H1 (cell line): ENCODE data around the gene HOXD11. TPM values are rescaled to one million over a fixed set of nuclear protein-coding genes. Genes with fewer than 3 reads are reported as not detected.

Experiments used
- CTCF ChIA-PET: fragments of 300-600 bp; sonication (Branson Sonifier 250); formaldehyde crosslinking; loops from one replicate; lab custom pipeline; 2021; ENCODE audit not compliant: partially characterized antibody; lab: Charles Lee
- POLR2A ChIA-PET: fragments of 300-600 bp; sonication (Branson Sonifier 250); formaldehyde crosslinking; loops from one replicate; lab custom pipeline; 2021; ENCODE audit warnings: inconsistent platforms; ENCODE audit not compliant: partially characterized antibody; lab: Charles Lee
- DNase-seq, 2 experiments: peaks; one replicate each; pipeline versions ENCODE4 v3.0.0 to v3.0.0-alpha.2; 2010 to 2022; ENCODE audit warnings: low spot score in 2 of 2, low read depth in 1 of 2, mixed read lengths in 1 of 2
- FAIRE-seq: peaks from 2 replicates; lab custom pipeline; 2011; peaks lifted over from hg19 to GRCh38; lab: Jason Lieb, UNC
- H2AFZ ChIP-seq: 2 replicates; pipeline ENCODE4 v1.8.1; 2012; ENCODE audit warnings: low read length, inconsistent platforms
- H2AK5ac ChIP-seq: 2 replicates; pipeline ENCODE4 v1.6.1; 2013; ENCODE audit warnings: low read depth, low read length
- H2BK120ac ChIP-seq: replicated peaks from 2 replicates; pipeline ENCODE3; 2013; ENCODE audit warnings: low read depth, low read length, inconsistent platforms
- H2BK12ac ChIP-seq: 2 replicates; pipeline ENCODE4 v1.6.1; 2013; ENCODE audit warnings: low read depth, low read length
- H2BK15ac ChIP-seq: 2 replicates; pipeline ENCODE4 v1.6.1; 2013; ENCODE audit warnings: low read length
- H2BK20ac ChIP-seq: 2 replicates; pipeline ENCODE4 v1.6.1; 2013; ENCODE audit warnings: low read length
- H2BK5ac ChIP-seq: 2 replicates; pipeline ENCODE4 v1.6.1; 2013; ENCODE audit warnings: low read depth, low read length
- H3K14ac ChIP-seq: 2 replicates; pipeline ENCODE4 v1.6.1; 2013; ENCODE audit warnings: inconsistent platforms; ENCODE audit not compliant: insufficient read length
- H3K18ac ChIP-seq: 2 replicates; pipeline ENCODE4 v1.6.1; 2013; ENCODE audit warnings: low read length; ENCODE audit errors: extremely low read depth
- H3K23ac ChIP-seq: 2 replicates; pipeline ENCODE4 v1.6.1; 2013; ENCODE audit warnings: inconsistent platforms; ENCODE audit not compliant: insufficient read length
- H3K23me2 ChIP-seq: 2 replicates; pipeline ENCODE4 v1.6.1; 2013; ENCODE audit warnings: low read depth, low read length
- H3K27ac ChIP-seq: 2 replicates; pipeline ENCODE4 v1.6.1; 2011; ENCODE audit warnings: low read depth, low read length, inconsistent platforms
- H3K27me3 ChIP-seq, 4 experiments: replicated peaks in 1 of 4; 1 replicate in 1 of 4; 2 replicates in 3 of 4; pipeline versions ENCODE4 v1.6.1 to v1.8.1; 2011 to 2013; ENCODE audit warnings: low read length in 3 of 4, mild to moderate bottlenecking in 3 of 4, inconsistent platforms in 2 of 4, mixed read lengths in 2 of 4, moderate library complexity in 1 of 4; ENCODE audit not compliant: control insufficient read depth in 3 of 4, insufficient read depth in 3 of 4; ENCODE audit errors: extremely low read depth in 1 of 4
- H3K36me3 ChIP-seq, 4 experiments: 2 replicates each; pipeline versions ENCODE4 v1.6.1 to v1.8.1; 2011 to 2013; ENCODE audit warnings: mild to moderate bottlenecking in 4 of 4, low read length in 3 of 4, moderate library complexity in 2 of 4, control low read depth in 1 of 4, inconsistent platforms in 1 of 4; ENCODE audit not compliant: insufficient read depth in 4 of 4, control insufficient read depth in 2 of 4
- H3K4ac ChIP-seq: replicated peaks from 2 replicates; pipeline ENCODE3; 2013; ENCODE audit warnings: low read length, low read depth, mixed read lengths, inconsistent platforms; ENCODE audit not compliant: insufficient read length
- H3K4me1 ChIP-seq, 4 experiments: replicated peaks in 1 of 4; 1 replicate in 1 of 4; 2 replicates in 3 of 4; pipeline versions ENCODE4 v1.6.1 to v1.8.1; 2011 to 2013; ENCODE audit warnings: low read length in 3 of 4, inconsistent platforms in 2 of 4, mixed read lengths in 1 of 4; ENCODE audit not compliant: insufficient read depth in 4 of 4, control insufficient read depth in 3 of 4
- H3K4me2 ChIP-seq, 2 experiments: 2 replicates each; pipeline versions ENCODE4 v1.6.1 to v1.8.1; 2011 to 2013; ENCODE audit warnings: low read depth in 2 of 2, low read length in 2 of 2, control low read depth in 1 of 2, inconsistent platforms in 1 of 2, mild to moderate bottlenecking in 1 of 2; ENCODE audit not compliant: insufficient read depth in 1 of 2
- H3K4me3 ChIP-seq, 4 experiments: fragments of 200-600, 300-600 bp in 1 of 4; sonication (generic), shearing (Covaris generic), sonication (Bioruptor Twin) in 1 of 4; 2 replicates each; pipeline versions ENCODE4 v1.5.1 to v1.8.1; 2011 to 2016; ENCODE audit warnings: low read length in 4 of 4, low read depth in 3 of 4, control low read depth in 2 of 4, inconsistent platforms in 2 of 4, mild to moderate bottlenecking in 2 of 4, mixed read lengths in 1 of 4, moderate library complexity in 1 of 4; ENCODE audit not compliant: insufficient read depth in 2 of 4; ENCODE audit errors: extremely low read depth in 1 of 4
- H3K56ac ChIP-seq: replicated peaks from 2 replicates; pipeline ENCODE3; 2013; ENCODE audit warnings: low read depth, mild to moderate bottlenecking, mixed read lengths, low read length, inconsistent platforms; ENCODE audit not compliant: insufficient read length
- H3K79me1 ChIP-seq: 2 replicates; pipeline ENCODE4 v1.6.1; 2013; ENCODE audit warnings: low read depth, low read length, control low read depth
- H3K79me2 ChIP-seq, 2 experiments: 2 replicates each; pipeline versions ENCODE4 v1.6.1 to v1.8.1; 2012 to 2013; ENCODE audit warnings: low read length in 2 of 2, mild to moderate bottlenecking in 2 of 2, inconsistent platforms in 1 of 2; ENCODE audit not compliant: insufficient read depth in 2 of 2, control insufficient read depth in 1 of 2
- H3K9ac ChIP-seq, 4 experiments: replicated peaks in 1 of 4; 1 replicate in 1 of 4; 2 replicates in 3 of 4; pipeline versions ENCODE4 v1.6.1 to v1.8.1; 2011 to 2013; ENCODE audit warnings: low read depth in 3 of 4, low read length in 3 of 4, control low read depth in 2 of 4, mild to moderate bottlenecking in 2 of 4, moderate library complexity in 2 of 4, inconsistent platforms in 1 of 4; ENCODE audit errors: extremely low read depth in 1 of 4
- H3K9me3 ChIP-seq, 2 experiments: 2 replicates each; pipeline versions ENCODE4 v1.6.1 to v1.8.1; 2012 to 2013; ENCODE audit warnings: mild to moderate bottlenecking in 2 of 2, moderate library complexity in 2 of 2, control low read depth in 1 of 2, inconsistent platforms in 1 of 2, low read depth in 1 of 2, low read length in 1 of 2, mixed read lengths in 1 of 2; ENCODE audit not compliant: insufficient read depth in 2 of 2
- H4K20me1 ChIP-seq, 2 experiments: replicated peaks in 1 of 2; 2 replicates each; pipeline versions ENCODE3 to v1.8.1; 2011 to 2013; ENCODE audit warnings: inconsistent platforms in 2 of 2, low read length in 2 of 2, mild to moderate bottlenecking in 1 of 2; ENCODE audit not compliant: insufficient read depth in 2 of 2, control insufficient read depth in 1 of 2
- H4K5ac ChIP-seq: 2 replicates; pipeline ENCODE4 v1.6.1; 2013; ENCODE audit warnings: low read length, low read depth, mixed read lengths, inconsistent platforms; ENCODE audit not compliant: insufficient read length
- H4K8ac ChIP-seq: 2 replicates; pipeline ENCODE4 v1.8.0; 2013; ENCODE audit warnings: mild to moderate bottlenecking, moderate library complexity, low read length, inconsistent platforms; ENCODE audit not compliant: insufficient read depth; ENCODE audit errors: extremely low read depth
- H4K91ac ChIP-seq: replicated peaks from 2 replicates; pipeline ENCODE3; 2013; ENCODE audit warnings: low read length, mixed read lengths, inconsistent platforms; ENCODE audit not compliant: insufficient read length
- FOSL1 ChIP-seq: IDR thresholded peaks from 2 replicates; pipeline ENCODE4 v1.6.1; 2011; ENCODE audit warnings: mild to moderate bottlenecking, low read depth, low read length, moderate library complexity; ENCODE audit not compliant: insufficient read depth
- TAF1 ChIP-seq: IDR thresholded peaks from 2 replicates; pipeline ENCODE4 v1.6.1; 2011; ENCODE audit warnings: mild to moderate bottlenecking, low read depth, low read length
- WGBS, 2 experiments: shearing (Covaris generic) in 1 of 2; methylation state at CpG; one replicate each; pipeline versions ENCODE4 v1.1.6 to v1.1.7; 2013 to 2015; ENCODE audit warnings: low lambda C conversion rate in 2 of 2, mixed read lengths in 2 of 2, inconsistent platforms in 1 of 2, low coverage in 1 of 2, missing lambda C conversion rate in 1 of 2; ENCODE audit not compliant: insufficient replicate concordance in 2 of 2, insufficient coverage in 1 of 2, insufficient read length in 1 of 2; ENCODE audit errors: extremely low coverage in 1 of 2, missing lambda C conversion rate in 1 of 2; 5-methylcytosine and 5-hydroxymethylcytosine counted together
- polyA plus RNA-seq, 7 experiments: library from polyadenylated mRNA; depleted of rRNA in 3 of 7; stranded (reverse) in 5 of 7; unstranded in 2 of 7; fragments of >200 nt in 5 of 7; fragments of 200-250 nt in 2 of 7; gene quantifications; 1 replicate in 5 of 7; 2 replicates in 1 of 7; 4 replicates in 1 of 7; pipeline versions ENCODE4 v1.2.1 to v1.2.3, GENCODE V29; 2011 to 2013; ENCODE audit warnings: missing spikeins in 2 of 7, mixed read lengths in 2 of 7
- total RNA-seq: library from RNA; stranded (reverse); fragmentation: NEBNext Ultra II Directional; extraction: Animal tissue kit (Norgen Biotek cat#: 25700); gene quantifications from 2 replicates; pipeline ENCODE4 v1.2.1, GENCODE V29; 2021

Gene HOXD11
- total and polyA plus RNA-seq, 2 of the 8 experiments (the other 6 are each of a cell fraction or from before 2014, with no cell fraction given): not detected

GRCh38 chr2:176137906-176138305 is 30.8 kb downstream of the HOXD11 start:
- H3K27me3 ChIP-seq: peaks cover 85 to 100% (median 97%) of the 10 kb centered on the region in 4 experiments
- no peak overlapping the region for H4K91ac ChIP-seq
- CTCF ChIA-PET: interaction anchor here (0.7 to 10.0 kb wide), 13 partner anchors 10 to 677 kb away, joined by 3 to 111 read pairs (median 5); partner anchors contain the start of gene HOXD4
- no peak overlapping the region for H2BK12ac ChIP-seq
- DNase-seq (no peak), FAIRE-seq (no peak)
- no peak overlapping the region for H3K56ac ChIP-seq
- no peak overlapping the region for H3K18ac ChIP-seq
- no peak overlapping the region for H3K14ac ChIP-seq
- H3K36me3 ChIP-seq: peaks cover 0 to 12% (median 0%) of the 10 kb centered on the region in 4 experiments; a peak in 1 of 8 replicates
- no peak overlapping the region for H3K4me3 ChIP-seq
- no peak overlapping the region for H2AFZ ChIP-seq
- no peaks in the 10 kb centered on the region for H3K79me2 ChIP-seq
- no peak overlapping the region for H2BK20ac ChIP-seq
- peaks cover 0 to 9% (median 4%) of the 10 kb centered on the region in 4 experiments; a peak in 5 of 7 replicates for H3K4me1 ChIP-seq
- no peak overlapping the region for H2AK5ac ChIP-seq
- H3K27ac ChIP-seq: no peak overlapping the region
- no peak overlapping the region for H4K8ac ChIP-seq
- H4K20me1 ChIP-seq: peaks cover 4 to 25% of the 10 kb centered on the region in 2 experiments
- H3K23ac ChIP-seq: no peak overlapping the region
- H3K9ac ChIP-seq: no peak overlapping the region
- 65% methylated on average over 8 of the region's 8 CpGs; no CpG with 5 or more reads in 1 of the 2 experiments for WGBS, 2 experiments
- no peaks in the 10 kb centered on the region for H3K79me1 ChIP-seq
- no peak overlapping the region for H2BK5ac ChIP-seq
- H2BK120ac ChIP-seq: no peak overlapping the region
- no peak overlapping the region for H3K4ac ChIP-seq
- POLR2A ChIA-PET: no interaction called here
- no peak overlapping the region for H2BK15ac ChIP-seq
- peaks cover 3% of the 10 kb centered on the region; the same call in 1 of the 2 replicates for H3K23me2 ChIP-seq
- no peak overlapping the region for H3K4me2 ChIP-seq
- H4K5ac ChIP-seq: no peak overlapping the region
- H3K9me3 ChIP-seq: no peaks in the 10 kb centered on the region
- no peak for TF ChIP-seq FOSL1
- no peak for TF ChIP-seq TAF1
